SU-DHL-6 (cell line): ENCODE measurements around the gene GPR132.

Experiments used
- H2AFZ ChIP-seq: fragments of 200-600 bp; sonication (generic); 2 replicates; pipeline ENCODE4 v1.6.1; 2014; ENCODE audit warnings: low read depth, mild to moderate bottlenecking, moderate library complexity, mixed read lengths, antibody characterized with exemption, low read length; ENCODE audit not compliant: severe bottlenecking
- H3F3A ChIP-seq: fragments of 200-600 bp; shearing (Covaris generic); 2 replicates; pipeline ENCODE4 v1.6.0; 2016; ENCODE audit warnings: antibody characterized with exemption, mild to moderate bottlenecking; ENCODE audit not compliant: insufficient read depth
- H3K27ac ChIP-seq: fragments of 200-600 bp; sonication (generic); 2 replicates; pipeline ENCODE4 v1.5.1; 2016; ENCODE audit warnings: low read depth, mild to moderate bottlenecking, low read length, moderate library complexity, mixed read lengths
- H3K27me3 ChIP-seq: fragments of 200-600 bp; sonication (generic), shearing (Covaris generic); 2 replicates; pipeline ENCODE4 v1.6.0; 2014; ENCODE audit warnings: mild to moderate bottlenecking, low read length
- H3K36me3 ChIP-seq: fragments of 200-600 bp; sonication (generic); 2 replicates; pipeline ENCODE4 v1.6.1; 2014; ENCODE audit warnings: mild to moderate bottlenecking, low read length, mixed read lengths
- H3K4me2 ChIP-seq: fragments of 300-600, 200-600 bp; shearing (Covaris generic), sonication (generic); 2 replicates; pipeline ENCODE4 v1.6.0; 2014; ENCODE audit warnings: low read length, low read depth, mild to moderate bottlenecking; ENCODE audit not compliant: poor library complexity, severe bottlenecking
- H3K4me3 ChIP-seq: fragments of 200-600 bp; sonication (generic); 2 replicates; pipeline ENCODE4 v1.5.1; 2014; ENCODE audit warnings: antibody characterized with exemption, low read length, mild to moderate bottlenecking, mixed read lengths; ENCODE audit not compliant: insufficient read depth, poor library complexity, severe bottlenecking
- H3K79me2 ChIP-seq: fragments of 200-600 bp; sonication (generic); 2 replicates; pipeline ENCODE4 v1.6.1; 2014; ENCODE audit warnings: mild to moderate bottlenecking, low read length, moderate library complexity; ENCODE audit not compliant: insufficient read depth
- H3K9ac ChIP-seq: fragments of 200-600 bp; sonication (generic); 2 replicates; pipeline ENCODE4 v1.7.0; 2014; ENCODE audit warnings: mild to moderate bottlenecking, low read length
- H3K9me2 ChIP-seq: fragments of 200-600 bp; sonication (generic); replicated peaks from 2 replicates; pipeline ENCODE4 v1.6.1; 2014; ENCODE audit warnings: low read length; ENCODE audit not compliant: insufficient read depth
- H3K9me3 ChIP-seq: fragments of 200-600 bp; sonication (generic); 2 replicates; pipeline ENCODE4 v1.6.1; 2014; ENCODE audit warnings: low read length, mixed read lengths; ENCODE audit not compliant: insufficient read depth
- H4K20me1 ChIP-seq: fragments of 200-600 bp; sonication (generic); 2 replicates; pipeline ENCODE4 v1.6.1; 2014; ENCODE audit warnings: low read depth, mild to moderate bottlenecking, antibody characterized with exemption, low read length, moderate library complexity, mixed read lengths
- CTCF ChIP-seq: fragments of 200-600 bp; sonication (generic); IDR thresholded peaks from one replicate; pipeline ENCODE4 v1.5.1; 2017; ENCODE audit warnings: antibody characterized with exemption, mild to moderate bottlenecking, low read length, moderate library complexity; ENCODE audit not compliant: insufficient read depth, poor library complexity, severe bottlenecking
- EZH2phosphoT487 ChIP-seq: fragments of 200-600 bp; sonication (generic), shearing (Covaris generic); conservative IDR thresholded peaks from 2 replicates; pipeline ENCODE4 v1.6.1; 2018; ENCODE audit warnings: mild to moderate bottlenecking, antibody characterized with exemption, low read length, moderate library complexity, mixed read lengths

GPR132 gene

GRCh38 chr14:105010106-105010505, 55.1 kb downstream of the GPR132 start:
- H3K27me3 ChIP-seq = no peaks in the 10 kb centered on the region
- H3K4me2 ChIP-seq = no peak overlapping the region
- TF ChIP-seq EZH2phosphoT487 (no peak), CTCF (no peak)
- H3F3A ChIP-seq = peaks cover 14% of the 10 kb centered on the region
- peaks cover 39% of the 10 kb centered on the region for H4K20me1 ChIP-seq
- peaks cover 7% of the 10 kb centered on the region; the same call in 1 of the 2 replicates for H3K36me3 ChIP-seq
- H3K4me3 ChIP-seq = no peak overlapping the region
- H3K79me2 ChIP-seq = peaks cover 68% of the 10 kb centered on the region
- no peaks in the 10 kb centered on the region for H3K9me2 ChIP-seq
- H3K9me3 ChIP-seq = no peaks in the 10 kb centered on the region
- H3K9ac ChIP-seq = no peak overlapping the region
- no peak overlapping the region for H3K27ac ChIP-seq
- H2AFZ ChIP-seq = no peak overlapping the region

GRCh38 chr14:105007593-105008264, 57.5 kb downstream of the GPR132 start:
- H3K9ac ChIP-seq = no peak overlapping the region
- H3K9me2 ChIP-seq = no peaks in the 10 kb centered on the region
- no peak overlapping the region for H3K27ac ChIP-seq
- H3K27me3 ChIP-seq = no peaks in the 10 kb centered on the region
- no peak overlapping the region for H3K4me3 ChIP-seq
- no peak for TF ChIP-seq EZH2phosphoT487
- TF ChIP-seq CTCF = no peak
- H4K20me1 ChIP-seq = peaks cover 29% of the 10 kb centered on the region
- no peak overlapping the region for H2AFZ ChIP-seq
- peaks cover 44% of the 10 kb centered on the region for H3K79me2 ChIP-seq
- H3K36me3 ChIP-seq = peaks cover 10% of the 10 kb centered on the region; the same call in 1 of the 2 replicates
- no peak overlapping the region for H3K4me2 ChIP-seq
- peaks cover 6% of the 10 kb centered on the region; the same call in 1 of the 2 replicates for H3F3A ChIP-seq
- no peaks in the 10 kb centered on the region for H3K9me3 ChIP-seq

- no peaks in the 10 kb centered on the region for H3K9me2 ChIP-seq
- peaks cover 29% of the 10 kb centered on the region for H4K20me1 ChIP-seq
- H3K36me3 ChIP-seq = peaks cover 10% of the 10 kb centered on the region; the same call in 1 of the 2 replicates
- TF ChIP-seq CTCF = no peak
- TF ChIP-seq EZH2phosphoT487 = no peak
- no peak overlapping the region for H3K4me3 ChIP-seq
- H3F3A ChIP-seq = peaks cover 6% of the 10 kb centered on the region; the same call in 1 of the 2 replicates
- peaks cover 37% of the 10 kb centered on the region for H3K79me2 ChIP-seq
- no peak overlapping the region for H3K4me2 ChIP-seq
- no peaks in the 10 kb centered on the region for H3K27me3 ChIP-seq
- H3K9ac ChIP-seq = no peak overlapping the region
- no peaks in the 10 kb centered on the region for H3K9me3 ChIP-seq
- no peak overlapping the region for H2AFZ ChIP-seq
- no peak overlapping the region for H3K27ac ChIP-seq
These were observed 58.2 kb downstream of the GPR132 start for GRCh38 chr14:105006831-105007592.
